HepG2 (cell line): ENCODE measurements around the gene PTGR2. TPM values are rescaled to one million over a fixed set of nuclear protein-coding genes. Genes with fewer than 3 reads are reported as not detected.

Source experiments
- EHMT2 ChIP-seq: fragments of 200-600 bp; sonication (generic); IDR thresholded peaks from 2 replicates; pipeline ENCODE4 v1.7.0; 2017; ENCODE audit warnings: antibody characterized with exemption, low read depth, low read length, borderline replicate concordance
- GFI1 ChIP-seq: sonication (generic); formaldehyde crosslinking; IDR thresholded peaks from 2 replicates; pipeline ENCODE4 v1.5.0; 2020; ENCODE audit warnings: missing genetic modification reagents, mild to moderate bottlenecking, borderline replicate concordance
- MTF1 ChIP-seq: sonication (generic); formaldehyde crosslinking; IDR thresholded peaks from 2 replicates; pipeline ENCODE4 v1.5.0; 2020; ENCODE audit warnings: missing genetic modification reagents
- NFRKB ChIP-seq: fragments of 450-650 bp; IDR thresholded peaks from 2 replicates; pipeline ENCODE4 v1.6.1; 2017
- PAX8 ChIP-seq: sonication (generic); formaldehyde crosslinking; IDR thresholded peaks from 2 replicates; pipeline ENCODE4 v1.8.0; 2022; ENCODE audit warnings: mild to moderate bottlenecking, missing genetic modification reagents, borderline replicate concordance
- POLR2AphosphoS5 ChIP-seq: IDR thresholded peaks from 2 replicates; pipeline ENCODE4 v1.6.1; 2012; ENCODE audit warnings: low read depth, low read length
- RBM39 ChIP-seq: fragments of 200-400 bp; formaldehyde crosslinking; IDR thresholded peaks from one replicate; pipeline ENCODE4 v1.6.1; 2018; ENCODE audit warnings: antibody characterized with exemption, mild to moderate bottlenecking, low read depth, low read length; ENCODE audit not compliant: poor library complexity, severe bottlenecking
- SALL2 ChIP-seq: sonication (generic); formaldehyde crosslinking; IDR thresholded peaks from 2 replicates; pipeline ENCODE4 v1.8.1; 2023; ENCODE audit warnings: mild to moderate bottlenecking, missing genetic modification reagents, inconsistent platforms
- SAP130 ChIP-seq: IDR thresholded peaks from 2 replicates; pipeline ENCODE4 v1.6.1; 2016; ENCODE audit warnings: low read depth
- TCF7 ChIP-seq: sonication (generic); IDR thresholded peaks from 2 replicates; pipeline ENCODE4 v1.6.1; 2016; ENCODE audit warnings: antibody characterized with exemption, low read depth
- U2AF2 ChIP-seq: fragments of 200-400 bp; formaldehyde crosslinking; IDR thresholded peaks from 2 replicates; pipeline ENCODE4 v1.6.1; 2017; ENCODE audit warnings: low read depth, mild to moderate bottlenecking, low read length
- ZBTB20 ChIP-seq: sonication (generic); formaldehyde crosslinking; IDR thresholded peaks from 2 replicates; pipeline ENCODE4 v1.8.1; 2023; ENCODE audit warnings: missing genetic modification reagents, low read depth, mild to moderate bottlenecking, borderline replicate concordance
- ZFP37 ChIP-seq: sonication (generic); formaldehyde crosslinking; IDR thresholded peaks from 2 replicates; pipeline ENCODE4 v1.4.0; 2020; ENCODE audit warnings: missing genetic modification reagents, borderline replicate concordance
- ZNF234 ChIP-seq: sonication (generic); formaldehyde crosslinking; conservative IDR thresholded peaks from 2 replicates; pipeline ENCODE4 v1.5.1; 2020; ENCODE audit warnings: mild to moderate bottlenecking, missing genetic modification reagents
- ZNF292 ChIP-seq: sonication (generic); formaldehyde crosslinking; IDR thresholded peaks from 2 replicates; pipeline ENCODE4 v1.8.1; 2022; ENCODE audit warnings: mild to moderate bottlenecking, low read depth, missing genetic modification reagents, borderline replicate concordance
- ZNF550 ChIP-seq: sonication (generic); formaldehyde crosslinking; IDR thresholded peaks from 2 replicates; pipeline ENCODE4 v1.4.0; 2020; ENCODE audit warnings: mild to moderate bottlenecking, missing genetic modification reagents, borderline replicate concordance
- ZNF615 ChIP-seq: sonication (generic); formaldehyde crosslinking; IDR thresholded peaks from 2 replicates; pipeline ENCODE4 v1.5.0; 2020; ENCODE audit warnings: mild to moderate bottlenecking, missing genetic modification reagents, borderline replicate concordance
- ZNF644 ChIP-seq: IDR thresholded peaks from 2 replicates; pipeline ENCODE4 v1.6.1; 2016; ENCODE audit warnings: low read depth
- polyA plus RNA-seq, 8 experiments: library from polyadenylated mRNA; depleted of rRNA in 3 of 8; stranded (reverse) in 7 of 8; unstranded in 1 of 8; fragments of >200 nt; fragmentation: Illumina TruSeq in 4 of 8; extraction: Trizol in 4 of 8; gene quantifications; 2 replicates each; pipeline versions ENCODE4 v1.2.1 to v1.2.3, GENCODE V29; 2011 to 2016; ENCODE audit warnings: low read depth in 4 of 8, missing spikeins in 1 of 8, mixed read lengths in 1 of 8; ENCODE audit not compliant: insufficient read depth in 1 of 8
- total RNA-seq, 5 experiments: library from RNA; depleted of rRNA; stranded (reverse); fragments of >200 nt; fragmentation: Illumina TruSeq; extraction: Trizol; gene quantifications; 2 replicates each; pipeline ENCODE4 v1.2.3, GENCODE V29; 2016; ENCODE audit warnings: low read depth in 1 of 5
- TF ChIP-seq, protein P1 (sequence below), 2 experiments: sonication (generic) in 1 of 2; formaldehyde crosslinking in 1 of 2; IDR thresholded peaks; 2 replicates each; pipeline versions ENCODE4 v1.5.1 to v1.6.1; 2011 to 2020; ENCODE audit warnings: borderline replicate concordance in 1 of 2, low read depth in 1 of 2, low read length in 1 of 2, mild to moderate bottlenecking in 1 of 2, missing genetic modification reagents in 1 of 2, moderate library complexity in 1 of 2
- TF ChIP-seq, protein P2 (sequence below), 2 experiments: sonication (generic) in 1 of 2; formaldehyde crosslinking in 1 of 2; IDR thresholded peaks; 2 replicates each; pipeline versions ENCODE4 v1.4.0 to v1.6.1; 2016 to 2020; ENCODE audit warnings: borderline replicate concordance in 1 of 2, low read depth in 1 of 2, mild to moderate bottlenecking in 1 of 2, missing genetic modification reagents in 1 of 2
- TF ChIP-seq, protein P3 (sequence below): sonication (generic); formaldehyde crosslinking; IDR thresholded peaks from 2 replicates; pipeline ENCODE4 v1.4.0; 2020; ENCODE audit warnings: missing genetic modification reagents; ENCODE audit errors: not compliant biosample characterization

PTGR2 gene
- total and polyA plus RNA-seq, 2 of the 13 experiments (the other 11 are each of a cell fraction or from before 2014, with no cell fraction given): 3.0 to 4.3 TPM

DNA sequence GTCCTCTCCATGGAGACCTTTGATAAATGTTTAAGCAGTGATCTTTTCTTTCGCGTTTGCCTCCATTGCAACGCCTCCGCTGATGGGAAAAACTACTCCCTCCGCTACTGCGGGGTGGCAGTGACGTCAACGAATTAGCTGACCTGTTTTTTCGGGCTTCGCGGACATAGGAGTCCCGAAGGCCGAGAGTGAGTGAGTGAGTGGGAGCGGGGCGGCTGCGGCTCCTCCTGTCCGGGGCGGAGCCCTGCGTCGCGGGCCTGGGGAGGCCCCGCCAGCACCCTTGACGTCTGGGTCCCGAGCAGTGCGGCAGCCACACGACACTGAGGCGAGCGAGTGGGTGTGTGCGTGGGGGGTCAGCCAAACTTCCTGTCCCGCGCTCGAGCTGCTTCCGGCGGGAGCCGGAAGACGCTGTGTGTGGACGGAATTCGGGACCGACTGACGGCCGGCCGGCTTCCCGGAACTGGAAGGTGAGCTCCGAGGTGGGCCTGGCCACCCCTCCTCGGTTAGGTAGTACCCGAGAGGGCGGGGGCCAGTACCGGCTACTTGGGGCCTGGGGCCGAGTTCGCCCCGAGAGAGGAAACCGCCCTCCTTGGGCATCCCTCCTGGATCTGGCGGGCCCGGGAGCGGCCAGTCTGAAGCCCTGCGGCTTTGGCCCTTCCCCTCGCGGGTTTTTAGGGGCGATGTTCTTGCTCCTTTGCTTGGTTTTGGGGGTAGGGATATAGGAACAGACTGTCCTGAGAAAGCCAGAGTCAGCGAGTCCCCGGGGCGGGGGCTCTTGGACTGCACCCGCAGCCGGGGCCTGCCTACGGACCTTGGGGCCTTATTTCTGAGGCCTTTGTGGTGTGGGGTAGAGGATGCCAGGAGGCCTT, 35.1 kb downstream of the PTGR2 start, which contains the start of gene ZNF410 (continued):
- TF ChIP-seq, protein P1, sequence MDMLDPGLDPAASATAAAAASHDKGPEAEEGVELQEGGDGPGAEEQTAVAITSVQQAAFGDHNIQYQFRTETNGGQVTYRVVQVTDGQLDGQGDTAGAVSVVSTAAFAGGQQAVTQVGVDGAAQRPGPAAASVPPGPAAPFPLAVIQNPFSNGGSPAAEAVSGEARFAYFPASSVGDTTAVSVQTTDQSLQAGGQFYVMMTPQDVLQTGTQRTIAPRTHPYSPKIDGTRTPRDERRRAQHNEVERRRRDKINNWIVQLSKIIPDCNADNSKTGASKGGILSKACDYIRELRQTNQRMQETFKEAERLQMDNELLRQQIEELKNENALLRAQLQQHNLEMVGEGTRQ (IDR thresholded peaks at IDR 0.05; ENCODE audit: low read depth, low read length): no peak
- TF ChIP-seq, protein P1 (CRISPR knock-in tag; IDR thresholded peaks at IDR 0.05; ENCODE audit: borderline replicate concordance): no peak
- TF ChIP-seq, protein P2, sequence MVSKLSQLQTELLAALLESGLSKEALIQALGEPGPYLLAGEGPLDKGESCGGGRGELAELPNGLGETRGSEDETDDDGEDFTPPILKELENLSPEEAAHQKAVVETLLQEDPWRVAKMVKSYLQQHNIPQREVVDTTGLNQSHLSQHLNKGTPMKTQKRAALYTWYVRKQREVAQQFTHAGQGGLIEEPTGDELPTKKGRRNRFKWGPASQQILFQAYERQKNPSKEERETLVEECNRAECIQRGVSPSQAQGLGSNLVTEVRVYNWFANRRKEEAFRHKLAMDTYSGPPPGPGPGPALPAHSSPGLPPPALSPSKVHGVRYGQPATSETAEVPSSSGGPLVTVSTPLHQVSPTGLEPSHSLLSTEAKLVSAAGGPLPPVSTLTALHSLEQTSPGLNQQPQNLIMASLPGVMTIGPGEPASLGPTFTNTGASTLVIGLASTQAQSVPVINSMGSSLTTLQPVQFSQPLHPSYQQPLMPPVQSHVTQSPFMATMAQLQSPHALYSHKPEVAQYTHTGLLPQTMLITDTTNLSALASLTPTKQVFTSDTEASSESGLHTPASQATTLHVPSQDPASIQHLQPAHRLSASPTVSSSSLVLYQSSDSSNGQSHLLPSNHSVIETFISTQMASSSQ (IDR thresholded peaks at IDR 0.05; ENCODE audit: low read depth): no peak
- TF ChIP-seq, protein P2 (CRISPR knock-in tag; IDR thresholded peaks at IDR 0.05; ENCODE audit: borderline replicate concordance): peak; percentile 67; the same call in 1 of the 2 replicates
- TF ChIP-seq MTF1 (CRISPR knock-in tag) (no peak; the same call in 1 of the 2 replicates), ZBTB20 (CRISPR knock-in tag) (peak; percentile 66; the same call in 1 of the 2 replicates), ZFP37 (CRISPR knock-in tag) (no peak), RBM39 (peak; percentile 70), ZNF550 (CRISPR knock-in tag) (no peak), NFRKB (no peak), U2AF2 (no peak), ZNF234 (CRISPR knock-in tag) (peak; percentile 81), GFI1 (CRISPR knock-in tag) (no peak), ZNF292 (peak; percentile 42; the same call in 1 of the 2 replicates), EHMT2 (no peak), PAX8 (CRISPR knock-in tag) (peak; percentile 43; the same call in 1 of the 2 replicates), ZNF644 (CRISPR knock-in tag) (no peak), ZNF615 (CRISPR knock-in tag) (no peak), POLR2AphosphoS5 (peak; percentile 67), SALL2 (CRISPR knock-in tag) (peak; percentile 94), SAP130 (CRISPR knock-in tag) (peak; percentile 92), TCF7 (no peak)
- TF ChIP-seq, protein P3, sequence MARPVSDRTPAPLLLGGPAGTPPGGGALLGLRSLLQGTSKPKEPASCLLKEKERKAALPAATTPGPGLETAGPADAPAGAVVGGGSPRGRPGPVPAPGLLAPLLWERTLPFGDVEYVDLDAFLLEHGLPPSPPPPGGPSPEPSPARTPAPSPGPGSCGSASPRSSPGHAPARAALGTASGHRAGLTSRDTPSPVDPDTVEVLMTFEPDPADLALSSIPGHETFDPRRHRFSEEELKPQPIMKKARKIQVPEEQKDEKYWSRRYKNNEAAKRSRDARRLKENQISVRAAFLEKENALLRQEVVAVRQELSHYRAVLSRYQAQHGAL (CRISPR knock-in tag): no peak
